ENCODE results near the gene RPS6KC1. TPM values are rescaled to one million over a fixed set of nuclear protein-coding genes. Genes with fewer than 3 reads are reported as not detected.

Gene RPS6KC1
- total RNA-seq, 2 donors from 2014 or later = 9.2 to 10.1 TPM

DNA sequence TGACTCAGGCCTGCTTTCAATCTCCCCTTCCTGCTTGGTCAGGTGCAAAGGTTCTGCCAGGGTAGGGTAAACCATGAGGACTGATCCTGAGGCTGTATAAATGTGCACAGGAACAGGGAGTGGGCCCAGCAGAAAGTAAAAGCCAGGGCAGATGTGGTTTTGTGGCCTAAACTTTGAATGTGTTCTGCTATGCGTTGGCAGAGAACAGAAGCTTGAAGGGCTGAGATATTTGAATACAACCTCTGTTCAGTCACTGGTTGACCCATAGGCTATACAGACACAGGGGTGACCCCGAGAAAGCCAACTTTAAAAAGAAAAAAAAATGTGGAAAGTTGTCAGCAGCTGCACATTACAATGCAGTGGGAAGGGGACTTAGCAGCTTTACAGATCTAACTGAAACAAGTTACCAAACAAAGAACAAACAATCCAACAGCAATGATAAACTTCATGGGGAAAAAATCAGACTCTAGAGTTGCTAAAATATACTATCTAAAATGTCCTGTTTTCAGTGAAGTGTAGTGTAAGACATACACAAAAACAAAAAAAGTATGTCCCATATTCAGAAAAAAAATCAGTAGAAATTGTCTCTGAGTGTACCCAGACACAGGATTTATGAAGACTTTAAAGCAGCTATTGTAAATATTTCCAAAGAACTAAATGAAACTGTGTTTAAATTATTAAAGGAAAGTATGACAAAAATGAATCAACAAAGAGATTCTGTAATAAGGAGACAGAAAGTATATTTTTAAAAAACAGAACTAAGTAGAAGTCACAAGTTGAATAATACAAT is 216.1 kb downstream of the RPS6KC1 start:
- no peak for TF ChIP-seq CTCF (IDR thresholded peaks at IDR 0.05)
- Histone ChIP-seq H3K27ac (no peak overlapping the region), H3K36me3 (peaks cover 1% of the 10 kb centered on the region), H3K4me1 (no peaks in the 10 kb centered on the region), H3K27me3 (no peaks in the 10 kb centered on the region), H3K4me3 (no peak overlapping the region), H3K9me3 (no peaks in the 10 kb centered on the region)
- no peak for DNase-seq (ENCODE audit: low spot score)

- DNase-seq (ENCODE audit: low spot score) = no peak
- Histone ChIP-seq H3K36me3 (peaks cover 12% of the 10 kb centered on the region), H3K4me1 (no peaks in the 10 kb centered on the region), H3K4me3 (no peak overlapping the region), H3K9me3 (no peaks in the 10 kb centered on the region), H3K27ac (no peak overlapping the region), H3K27me3 (no peaks in the 10 kb centered on the region)
- TF ChIP-seq CTCF (IDR thresholded peaks at IDR 0.05) = no peak
Observed at GRCh38 chr1:213268221-213268620, 217.2 kb downstream of the RPS6KC1 start.

GRCh38 chr1:213269829-213270228 is 218.8 kb downstream of the RPS6KC1 start:
- Histone ChIP-seq H3K4me1 (no peaks in the 10 kb centered on the region), H3K4me3 (no peak overlapping the region), H3K9me3 (no peaks in the 10 kb centered on the region), H3K27me3 (no peaks in the 10 kb centered on the region), H3K27ac (no peak overlapping the region), H3K36me3 (peaks cover 18% of the 10 kb centered on the region)
- DNase-seq (ENCODE audit: low spot score) = no peak
- TF ChIP-seq CTCF (IDR thresholded peaks at IDR 0.05) = no peak

DNA sequence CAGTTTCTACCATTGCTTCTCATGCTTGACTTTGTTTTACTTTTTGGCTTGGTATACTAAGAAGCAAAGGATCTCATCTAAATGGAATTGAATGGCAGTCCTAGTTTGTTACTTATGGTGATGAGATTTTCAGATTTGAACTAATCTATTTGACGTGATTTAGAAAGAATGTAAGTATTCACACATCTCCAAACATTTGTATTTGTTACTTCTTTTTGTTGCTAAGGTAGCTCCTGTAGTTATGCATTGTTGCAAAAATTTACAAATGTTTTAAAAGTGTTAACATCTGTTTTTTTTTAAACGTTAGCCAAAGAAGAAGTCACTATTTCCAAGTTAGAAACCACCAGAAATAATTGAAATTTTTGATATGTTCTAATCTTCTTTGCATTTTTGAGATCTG is 222.5 kb downstream of the RPS6KC1 start:
- no peaks in the 10 kb centered on the region for H3K4me1 ChIP-seq
- no peaks in the 10 kb centered on the region for H3K9me3 ChIP-seq
- H3K4me3 ChIP-seq = no peak overlapping the region
- no peak overlapping the region for H3K27ac ChIP-seq
- DNase-seq (ENCODE audit: low spot score) = no peak
- TF ChIP-seq CTCF (IDR thresholded peaks at IDR 0.05) = no peak
- H3K36me3 ChIP-seq = peaks cover 18% of the 10 kb centered on the region
- H3K27me3 ChIP-seq = no peaks in the 10 kb centered on the region

GRCh38 chr1:213274140-213274539 is 223.1 kb downstream of the RPS6KC1 start:
- Histone ChIP-seq H3K27ac (no peak overlapping the region), H3K9me3 (no peaks in the 10 kb centered on the region), H3K4me3 (no peak overlapping the region), H3K4me1 (no peaks in the 10 kb centered on the region), H3K27me3 (no peaks in the 10 kb centered on the region), H3K36me3 (peaks cover 18% of the 10 kb centered on the region)
- DNase-seq (ENCODE audit: low spot score) = no peak
- no peak for TF ChIP-seq CTCF (IDR thresholded peaks at IDR 0.05)

GRCh38 chr1:213275293-213275692 is 224.3 kb downstream of the RPS6KC1 start:
- no peak for TF ChIP-seq CTCF (IDR thresholded peaks at IDR 0.05)
- no peak overlapping the region for H3K4me3 ChIP-seq

More at GRCh38 chr1:213275293-213275692, 224.3 kb downstream of the RPS6KC1 start:
- no peak for DNase-seq (ENCODE audit: low spot score)
- H3K27me3 ChIP-seq = no peaks in the 10 kb centered on the region
- H3K27ac ChIP-seq = no peak overlapping the region
- H3K4me1 ChIP-seq = no peaks in the 10 kb centered on the region
- peaks cover 18% of the 10 kb centered on the region for H3K36me3 ChIP-seq
- no peaks in the 10 kb centered on the region for H3K9me3 ChIP-seq
